ENCODE data around the gene TXK.
"Not testable (repeated sequence)": the region's sequence is repeated elsewhere in the genome, so short reads cannot be mapped to it uniquely, and the experiment has no call there.

TXK gene

DNA sequence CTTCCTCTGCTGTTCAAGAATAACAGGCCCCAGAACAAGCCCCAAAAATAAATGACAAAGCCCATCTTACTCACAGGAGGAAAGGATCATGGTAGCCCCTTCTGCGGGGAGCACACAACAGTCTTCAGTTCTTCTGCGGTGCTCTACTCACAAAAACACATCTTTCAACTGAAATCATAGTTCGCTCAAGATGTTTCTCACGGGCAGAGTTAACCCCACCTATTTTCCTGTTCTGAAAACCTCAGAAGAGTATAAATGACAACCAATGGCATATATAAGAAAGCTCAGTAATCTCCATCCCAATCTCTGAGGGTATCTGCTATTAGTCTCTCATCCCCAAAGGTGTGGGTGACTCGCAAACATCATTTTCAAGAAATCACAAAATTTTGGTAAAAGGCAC is at the start of gene TXK:
TXK (minus strand) TSS at position 170 of the 400 bp plus-strand sequence; CDS start at position 90, 80 bp downstream.
- DNase-seq (ENCODE audit: low read depth) = no peak

DNA sequence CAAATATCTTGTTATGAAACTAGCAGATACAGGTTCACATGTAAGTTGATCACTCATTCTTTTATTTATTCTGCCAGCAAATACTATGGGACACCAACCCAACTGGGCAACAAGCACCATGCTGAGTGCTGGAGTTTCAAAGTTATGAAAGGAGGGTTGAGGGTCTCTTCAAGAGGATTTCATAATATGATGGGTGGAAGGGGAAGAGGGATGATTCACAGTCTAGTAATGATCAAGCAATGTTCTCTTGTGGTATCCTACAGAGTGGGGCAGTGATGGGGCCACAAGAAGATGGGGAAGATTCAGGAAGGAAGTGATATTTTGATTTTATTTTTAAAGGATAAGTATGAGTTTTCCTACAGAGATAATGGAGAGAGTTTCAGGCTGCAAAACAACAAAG is 46.2 kb upstream of the TXK start:
- no peak for DNase-seq (ENCODE audit: low read depth)

DNA sequence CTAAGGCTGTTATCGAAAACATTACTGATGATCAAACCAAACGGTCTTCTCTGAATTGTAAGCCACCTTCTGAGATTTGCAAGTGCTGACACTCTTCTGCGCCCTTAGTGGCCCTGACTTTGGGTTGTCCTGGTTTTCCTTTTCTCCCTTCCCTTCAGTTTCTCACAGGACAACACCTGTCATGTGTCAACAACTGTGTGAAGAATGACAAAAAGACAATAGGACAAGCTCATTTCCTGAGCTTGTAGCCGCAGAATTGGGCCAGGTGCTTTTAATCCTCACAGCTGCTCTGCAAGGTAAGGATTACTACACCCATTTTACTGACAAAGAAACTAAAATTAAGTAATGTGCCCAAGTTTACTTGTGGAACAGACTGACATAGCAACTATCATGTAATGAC is 44.9 kb upstream of the TXK start:
- no peak for DNase-seq (ENCODE audit: low read depth)

DNA sequence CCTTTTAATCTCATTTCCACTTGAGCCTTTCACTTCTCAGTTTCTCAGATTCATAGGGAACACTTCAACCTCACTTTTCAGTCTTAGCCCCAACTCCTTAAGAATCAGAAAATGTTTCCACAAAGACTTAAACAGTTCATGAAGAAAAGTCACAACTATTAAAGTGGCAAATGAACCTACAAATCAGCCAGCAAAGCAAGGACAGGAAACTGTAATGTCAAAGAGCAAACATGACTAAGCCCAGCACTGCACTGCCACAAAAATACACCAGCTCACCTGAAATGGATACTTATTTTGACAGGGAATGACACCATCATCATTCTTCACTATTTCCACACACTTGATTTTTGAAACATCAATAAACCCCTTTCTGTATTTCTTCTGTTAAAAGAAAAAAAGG is 41.8 kb upstream of the TXK start:
- no peak for DNase-seq (ENCODE audit: low read depth)

DNA sequence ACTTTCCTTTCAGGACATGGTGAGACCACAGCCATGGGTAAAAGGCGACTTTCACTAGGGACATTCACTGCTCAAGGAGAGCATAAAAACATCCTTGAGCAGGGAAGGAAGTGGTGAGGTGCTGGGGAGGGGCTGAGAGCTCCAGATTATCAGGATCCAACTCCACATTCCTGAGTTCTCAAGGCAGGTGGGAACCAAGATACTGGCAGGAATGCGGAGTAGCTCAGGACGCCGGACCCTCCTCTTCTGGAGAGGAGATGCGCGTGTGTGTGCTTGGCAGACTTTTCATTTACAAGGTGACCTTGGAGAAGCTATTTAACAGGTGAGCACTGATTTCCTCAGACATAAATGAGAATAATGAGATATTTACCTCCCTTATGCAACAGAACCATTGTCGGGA is 41.3 kb upstream of the TXK start:
- no peak for DNase-seq (ENCODE audit: low read depth)

DNA sequence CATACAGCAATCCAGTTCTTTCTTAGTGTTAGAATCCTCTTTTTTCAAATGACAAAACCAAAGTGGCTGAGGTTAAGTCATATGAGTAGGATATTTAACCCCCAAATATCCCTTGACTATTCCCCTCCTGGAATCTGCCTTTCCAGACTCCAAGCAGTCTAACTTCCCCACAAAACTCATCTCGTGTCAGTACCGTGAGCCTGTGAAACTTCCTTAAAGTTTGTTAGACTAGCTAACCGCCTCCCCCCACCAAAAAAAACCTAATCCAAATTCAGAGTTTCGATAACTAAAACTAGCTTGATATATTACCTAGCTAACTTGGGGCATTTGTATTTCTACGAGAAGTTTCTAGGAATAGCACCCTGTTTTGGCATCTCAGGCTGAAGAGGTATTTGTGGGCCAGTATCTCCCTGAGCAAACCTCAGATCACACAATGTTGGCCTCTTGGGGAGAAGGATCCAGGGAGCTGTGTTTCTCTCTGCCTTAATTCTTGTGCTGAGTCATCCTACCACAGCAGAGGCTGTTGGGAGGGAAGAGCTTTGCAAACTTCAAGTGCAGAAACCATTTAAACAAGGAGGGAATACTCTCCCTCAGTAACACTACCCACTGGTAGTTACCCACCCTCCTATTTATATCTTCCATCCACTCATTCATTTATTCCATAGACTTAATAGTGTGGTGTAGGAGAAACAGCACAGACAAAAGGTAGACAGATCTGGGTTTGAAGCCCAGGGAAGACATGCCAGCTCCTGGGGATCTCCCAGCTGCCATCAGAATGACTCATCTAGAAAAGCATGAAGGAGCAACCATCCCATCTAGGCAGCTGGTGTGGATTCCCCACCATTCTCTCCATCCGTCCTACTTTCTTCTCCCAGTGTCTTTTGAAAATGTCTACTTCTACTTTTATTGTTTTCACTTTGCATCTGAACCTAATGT is 39.3 kb upstream of the TXK start:
- DNase-seq (ENCODE audit: low read depth) = peak; percentile 52

DNA sequence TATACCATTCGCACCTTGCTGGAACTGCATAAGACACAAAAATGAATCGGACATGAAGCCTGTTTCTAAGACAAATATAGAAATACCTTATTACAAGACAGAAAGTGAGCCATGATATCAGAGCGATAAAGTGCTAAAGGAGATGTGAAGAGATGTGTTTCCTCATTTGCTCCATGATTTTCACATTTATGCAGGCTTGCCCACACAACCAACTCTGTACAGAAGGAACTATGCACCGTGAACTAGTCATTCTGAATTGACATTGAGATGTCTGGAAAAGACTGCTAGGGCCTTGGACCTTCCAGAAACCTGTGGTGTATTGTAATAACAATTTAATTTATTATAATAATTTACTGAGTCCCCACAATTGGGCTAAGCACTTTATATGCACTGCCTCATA is 38.6 kb upstream of the TXK start:
- no peak for DNase-seq (ENCODE audit: low read depth)

DNA sequence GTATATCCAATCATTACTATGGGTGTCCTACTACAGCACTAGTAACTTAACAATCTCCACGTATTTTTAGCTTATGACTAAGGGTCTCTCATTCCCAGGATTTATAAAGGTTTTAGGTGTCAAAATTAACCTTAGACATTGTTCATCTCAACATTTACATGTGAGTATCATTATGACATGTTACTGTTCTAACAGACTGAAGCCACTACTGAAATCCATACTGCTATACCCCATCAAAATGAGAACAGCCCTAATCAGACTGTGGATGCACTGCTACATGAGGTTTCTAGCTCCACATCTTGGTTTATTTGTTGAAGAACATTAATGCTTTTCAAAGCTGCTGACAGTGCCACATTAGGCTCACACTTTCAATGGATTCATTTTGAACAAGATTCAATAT is 35.6 kb upstream of the TXK start:
- DNase-seq (ENCODE audit: low read depth) = no peak

DNA sequence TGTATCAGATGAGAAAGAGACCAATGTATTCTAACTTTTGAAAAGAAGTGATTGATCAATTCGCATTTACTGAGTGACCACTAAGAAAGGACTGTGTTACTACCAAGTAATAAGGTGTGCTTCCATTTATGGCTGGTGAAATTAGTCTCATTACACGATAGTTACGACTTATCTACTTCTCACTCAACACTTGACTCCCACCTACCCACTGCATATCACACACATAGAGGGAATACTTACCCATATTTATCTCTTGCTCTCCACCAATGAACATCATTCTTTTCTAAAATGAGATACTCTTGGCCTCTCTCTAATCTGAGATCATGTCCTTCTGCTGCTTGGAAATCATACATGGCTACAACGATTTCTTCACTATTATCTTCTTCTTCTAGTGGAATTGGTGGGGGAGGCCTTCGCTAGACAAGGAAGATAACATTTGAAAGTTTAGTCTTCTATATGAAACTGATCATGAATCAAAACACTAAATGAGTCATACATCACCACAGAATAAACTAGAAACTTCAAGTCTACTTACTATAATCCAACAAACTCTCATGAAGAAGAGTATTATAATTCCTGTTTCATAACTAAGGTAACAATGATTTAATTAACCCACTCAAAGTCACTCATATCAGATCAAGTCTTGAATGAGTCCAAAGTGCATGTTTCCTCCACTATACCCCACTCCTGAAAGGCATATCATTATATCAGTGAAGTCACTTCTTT is 33.7 kb upstream of the TXK start:
- DNase-seq (ENCODE audit: low read depth) = no peak

DNA sequence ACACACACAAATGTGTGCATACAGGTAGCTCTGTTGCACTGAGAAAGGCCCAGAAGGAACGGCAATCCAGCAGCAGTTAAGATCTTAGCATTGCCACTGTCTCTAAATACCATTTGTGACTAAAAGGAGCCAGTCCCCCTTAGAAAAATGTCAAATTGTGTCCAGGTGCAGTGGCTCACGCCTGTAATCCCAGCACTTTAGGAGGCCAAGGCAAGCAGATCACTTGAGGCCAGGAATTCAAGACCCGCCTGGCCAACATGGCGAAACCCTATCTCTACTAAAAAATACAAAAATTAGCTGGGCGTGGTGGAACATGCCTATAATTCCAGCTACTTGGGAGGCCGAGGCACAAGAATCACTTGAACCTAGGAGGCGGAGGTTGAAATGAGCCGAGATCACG is 30.5 kb upstream of the TXK start:
- not testable (repeated sequence) for DNase-seq (ENCODE audit: low read depth)

DNA sequence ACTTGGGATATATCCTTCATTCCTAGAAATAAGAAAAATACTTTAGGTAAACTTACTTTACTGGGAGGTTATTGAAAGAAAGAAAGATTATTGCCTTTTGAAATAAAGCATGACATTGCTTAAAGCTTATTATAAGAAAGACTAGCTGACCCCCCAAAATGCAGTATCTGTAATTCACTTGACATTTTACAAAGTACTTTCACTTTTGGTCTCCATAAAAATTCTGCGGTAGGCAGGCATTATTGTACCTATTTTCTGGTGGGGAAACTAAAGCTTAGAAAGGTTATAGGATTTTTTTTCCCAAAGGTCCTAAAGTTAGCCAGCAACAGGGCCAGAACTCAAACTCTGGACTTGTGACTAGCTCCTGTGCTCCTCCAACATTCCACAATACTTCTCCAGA is 29.7 kb upstream of the TXK start:
- no peak for DNase-seq (ENCODE audit: low read depth)

DNA sequence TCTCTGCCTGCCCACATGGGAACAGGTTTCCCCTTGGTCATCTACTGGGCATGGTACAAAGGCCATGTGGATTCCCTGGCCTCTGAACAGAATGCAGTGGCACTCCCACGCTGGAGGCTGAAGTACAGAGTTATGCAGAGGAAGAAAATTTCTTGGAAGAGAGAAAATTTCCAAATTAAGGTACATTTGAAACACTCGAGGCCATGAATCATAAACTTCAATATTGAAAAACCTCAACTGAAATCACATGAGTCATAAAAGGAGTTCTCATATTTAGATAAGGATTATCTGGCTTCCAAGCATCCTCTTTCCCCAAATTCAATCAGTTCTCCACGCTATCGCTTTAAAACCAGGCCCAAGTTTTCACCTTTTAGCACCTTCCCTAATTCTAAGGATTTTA is 28.1 kb upstream of the TXK start:
- no peak for DNase-seq (ENCODE audit: low read depth)

DNA sequence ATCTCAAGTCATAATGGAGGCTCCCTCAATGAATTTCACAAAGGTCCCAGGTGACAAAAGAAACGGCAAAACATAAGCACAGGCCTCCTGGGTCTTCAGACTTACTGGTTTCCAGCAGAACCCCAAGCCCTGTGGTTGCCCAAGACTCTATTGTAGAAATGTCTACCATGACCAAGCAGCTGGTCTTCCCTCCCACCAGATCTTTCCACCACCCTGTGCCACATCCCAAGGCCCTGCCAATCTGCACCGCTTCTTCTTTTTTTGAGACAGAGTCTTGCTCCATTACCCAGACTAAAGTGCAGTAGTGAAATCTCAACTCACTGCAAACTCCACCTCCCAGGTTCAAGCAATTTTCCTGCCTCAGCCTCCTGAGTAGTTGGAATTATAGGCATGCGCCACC is 23.2 kb upstream of the TXK start:
- DNase-seq (ENCODE audit: low read depth) = no peak

DNA sequence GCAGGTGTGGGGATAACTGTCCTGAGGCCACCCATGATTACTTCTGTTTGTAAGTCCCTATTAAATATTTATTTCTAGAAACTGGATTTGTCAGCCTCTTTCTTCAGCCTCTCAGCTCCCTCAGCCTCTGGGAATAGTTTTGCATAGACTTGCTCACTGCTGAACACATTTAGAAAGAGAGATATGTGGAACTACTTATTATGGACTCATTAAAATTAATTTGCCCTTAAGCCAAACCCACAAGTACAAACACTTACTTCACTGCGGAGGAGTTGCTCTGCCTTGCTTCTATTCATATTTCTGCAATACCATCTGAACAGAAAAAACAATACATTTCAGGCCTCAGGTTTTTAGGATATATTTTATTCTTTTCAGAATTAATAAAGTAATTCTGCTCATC is 22.4 kb upstream of the TXK start:
- DNase-seq (ENCODE audit: low read depth) = no peak

DNA sequence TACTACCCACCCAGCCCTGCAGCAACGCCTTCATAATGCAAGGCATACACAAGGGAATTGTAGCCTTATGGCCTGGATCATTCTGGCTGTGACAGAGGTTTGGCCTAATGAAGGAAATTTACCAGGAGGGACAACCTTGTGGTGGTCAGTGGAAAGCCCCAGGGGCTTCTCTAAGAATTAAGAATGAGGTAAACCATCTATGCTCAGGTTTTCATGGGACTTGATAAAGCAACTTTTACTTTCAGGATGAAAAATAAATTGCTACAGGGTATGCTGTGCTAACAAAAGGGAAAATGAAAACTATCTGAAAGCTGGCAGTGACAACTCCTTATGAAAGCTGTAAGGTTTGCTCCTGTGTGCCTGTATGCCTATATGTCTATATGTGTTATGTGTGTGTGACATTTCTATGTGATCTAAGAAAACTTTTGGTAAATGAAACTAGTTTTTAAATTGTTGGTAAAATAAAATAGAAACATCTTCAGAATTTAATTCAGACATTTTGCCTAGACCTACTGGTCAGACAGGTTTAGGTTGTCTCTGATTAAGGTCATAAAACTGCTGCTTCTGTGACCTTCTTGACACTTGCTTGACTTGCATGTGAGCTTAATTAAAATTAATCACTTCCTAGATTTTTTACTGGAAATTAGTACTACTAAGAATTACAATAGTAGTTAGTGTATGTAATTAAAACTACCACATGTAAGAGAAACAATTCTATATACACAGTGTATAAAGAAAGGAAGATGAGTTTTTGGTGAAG is 19.9 kb upstream of the TXK start:
- no peak for DNase-seq (ENCODE audit: low read depth)

DNA sequence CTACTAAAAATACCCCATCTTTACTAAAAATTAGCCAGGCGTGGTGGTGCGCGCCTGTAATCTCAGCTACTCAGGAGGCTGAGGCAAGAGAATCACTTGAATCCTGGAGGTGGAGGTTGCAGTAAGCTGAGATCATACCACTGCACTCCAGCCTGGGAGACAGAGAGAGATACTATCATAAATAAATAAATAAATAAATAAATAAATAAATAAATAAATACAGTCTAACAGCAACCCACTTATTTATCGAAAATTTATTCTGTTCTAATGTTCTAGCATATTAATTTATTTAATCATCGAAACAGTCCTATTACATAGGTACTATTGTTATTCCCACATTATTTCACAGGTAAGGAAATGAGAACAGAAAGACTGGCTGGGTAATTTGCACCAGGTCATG is 18.2 kb upstream of the TXK start:
- no peak for DNase-seq (ENCODE audit: low read depth)

DNA sequence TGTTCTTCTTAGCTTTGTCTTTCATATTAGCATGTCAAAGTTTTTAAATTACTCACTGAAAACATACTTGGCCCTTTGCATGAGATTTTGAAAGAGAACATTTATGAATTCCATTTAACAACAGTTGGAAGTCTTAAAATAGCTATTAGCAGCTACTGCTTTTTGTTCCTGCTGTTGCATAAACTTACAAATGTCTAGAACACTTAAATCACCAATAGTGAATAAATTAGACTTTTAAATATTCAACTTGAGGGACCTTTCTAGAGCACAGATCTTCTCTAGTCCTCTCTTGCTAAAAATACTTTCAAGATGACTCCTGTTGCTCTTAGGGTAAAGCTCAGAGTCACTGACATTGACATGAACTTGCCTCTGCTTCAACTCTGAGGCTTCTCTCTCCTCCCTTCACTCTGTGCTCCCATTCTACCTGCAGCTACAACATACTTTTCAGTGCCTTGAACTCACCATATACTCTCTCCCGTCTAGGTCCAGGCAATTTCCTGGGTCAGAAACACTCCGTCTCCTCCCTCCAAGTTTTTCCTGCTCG is 15.8 kb upstream of the TXK start:
- DNase-seq (ENCODE audit: low read depth) = no peak

DNA sequence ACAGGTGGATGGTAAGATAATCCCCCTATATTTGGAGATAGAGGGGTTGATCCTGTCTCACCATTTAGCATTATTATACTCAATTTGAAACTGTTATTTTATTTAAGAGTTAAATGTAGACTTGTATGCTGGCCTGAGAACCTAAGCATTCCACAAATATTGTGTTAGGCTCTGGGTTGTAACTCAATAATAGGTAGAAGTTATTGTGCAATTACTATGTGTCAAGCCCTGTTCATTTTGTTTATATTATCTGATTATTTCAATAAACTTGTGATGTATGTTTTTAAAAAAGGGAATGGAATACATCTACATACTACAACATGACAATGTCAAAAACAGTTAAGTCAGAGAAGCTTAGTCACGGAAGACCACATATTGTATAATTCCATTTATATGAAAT is 13.6 kb upstream of the TXK start:
- no peak for DNase-seq (ENCODE audit: low read depth)

DNA sequence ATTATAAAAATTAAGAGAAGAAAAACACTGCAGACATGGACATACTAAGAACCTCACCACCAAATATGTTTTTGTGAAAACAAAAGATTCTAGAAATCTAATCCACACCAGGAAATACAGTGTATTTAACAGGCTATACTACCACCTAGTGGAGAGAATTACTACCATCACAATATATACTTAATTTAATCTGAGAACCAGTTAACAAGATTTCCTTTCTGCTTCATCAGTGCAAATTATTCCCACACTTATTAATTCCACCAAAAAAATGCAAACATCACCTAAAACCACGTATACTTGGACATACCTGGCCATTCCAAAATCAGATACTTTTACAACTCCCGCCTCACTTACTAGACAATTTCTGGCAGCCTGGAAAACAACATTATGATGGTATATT is 7.0 kb upstream of the TXK start:
- DNase-seq (ENCODE audit: low read depth) = peak; percentile 18

DNA sequence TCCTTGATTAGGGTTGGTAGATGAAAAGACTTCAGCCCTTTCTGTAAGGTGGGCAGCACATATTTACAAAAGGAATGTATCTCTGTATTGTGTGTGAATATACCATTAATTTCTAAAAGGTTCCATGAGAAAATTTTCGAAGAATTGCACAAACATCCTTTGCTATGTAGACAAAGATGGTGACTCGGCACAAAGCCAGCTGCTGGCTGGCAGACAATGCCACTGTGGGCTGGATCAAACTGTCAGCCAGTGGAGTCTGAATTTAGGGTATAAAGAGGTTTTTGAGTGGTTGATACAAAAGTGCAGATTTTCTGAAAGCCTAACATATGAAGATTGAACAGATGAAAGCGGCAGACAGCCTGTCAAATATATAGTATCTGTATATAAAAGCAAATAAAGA is 5.6 kb upstream of the TXK start:
- no peak for DNase-seq (ENCODE audit: low read depth)

DNA sequence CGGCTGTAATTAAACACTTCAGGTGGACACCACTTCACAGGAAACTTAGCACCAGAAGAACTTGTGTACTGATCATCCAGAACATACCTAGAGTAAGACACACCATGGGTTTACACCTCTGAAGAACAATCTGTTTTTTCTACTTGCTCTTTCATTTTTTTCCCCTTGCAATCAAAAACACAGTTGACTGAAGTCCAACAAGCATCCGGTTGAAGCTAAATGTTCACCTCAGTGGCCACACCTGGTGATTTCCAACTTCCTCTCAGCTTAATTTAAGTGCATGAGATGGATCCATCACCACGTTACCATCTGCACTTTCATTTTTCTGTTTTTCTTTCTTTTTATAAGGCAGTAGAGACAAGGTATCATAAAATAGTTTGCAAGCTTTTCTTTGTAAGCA is 4.9 kb upstream of the TXK start:
- no peak for DNase-seq (ENCODE audit: low read depth)

DNA sequence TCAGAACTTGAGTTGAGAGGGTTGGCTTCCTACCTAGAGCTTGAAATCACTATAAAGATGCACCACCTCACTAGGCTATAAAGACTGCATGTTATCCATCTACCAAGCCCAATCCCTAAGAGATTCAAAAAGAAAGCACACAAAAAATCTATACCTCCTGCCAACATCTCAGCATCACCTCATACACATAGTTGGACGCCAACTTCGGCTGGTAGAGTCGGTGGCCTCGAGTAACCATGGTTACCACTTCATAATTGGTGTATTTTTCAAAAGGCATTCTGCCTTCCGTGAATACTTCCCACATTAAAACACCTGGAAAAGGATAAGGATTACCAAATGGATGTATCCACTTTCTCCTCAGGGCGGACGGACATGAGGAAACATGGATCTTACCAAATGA is 4.5 kb upstream of the TXK start:
- DNase-seq (ENCODE audit: low read depth) = no peak

DNA sequence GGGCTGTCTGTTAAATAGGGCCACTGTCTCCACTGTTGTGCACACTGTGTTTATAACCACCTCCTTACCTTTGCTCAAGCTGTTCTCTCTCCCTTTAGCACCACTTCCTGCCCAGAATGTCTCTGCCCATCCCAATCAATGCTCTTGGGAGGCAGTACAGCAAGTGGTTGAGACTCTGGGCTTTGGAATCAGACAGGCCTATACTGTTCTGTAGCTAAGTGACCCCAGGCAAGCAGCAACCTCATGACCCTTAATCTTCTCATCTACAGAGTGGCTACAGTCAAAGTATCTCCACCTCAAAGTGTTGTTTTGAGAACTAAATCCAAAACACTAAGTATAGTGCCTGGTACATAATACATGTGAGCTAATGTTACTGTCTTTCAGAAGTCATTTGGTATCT is 3.8 kb upstream of the TXK start:
- DNase-seq (ENCODE audit: low read depth) = no peak

Measured in GM04504 (cell line).